SKM-1 (cell line): ENCODE measurements around the gene STIMATE.

Source experiments
- DNase-seq: peaks from one replicate; lab custom pipeline; 2025; ENCODE audit not compliant: unreplicated experiment; lab: John Stamatoyannopoulos, UW

Gene STIMATE

GRCh38 chr3:52843108-52843865 lies 54.1 kb downstream of the STIMATE start:
- DNase-seq = no peak

DNA sequence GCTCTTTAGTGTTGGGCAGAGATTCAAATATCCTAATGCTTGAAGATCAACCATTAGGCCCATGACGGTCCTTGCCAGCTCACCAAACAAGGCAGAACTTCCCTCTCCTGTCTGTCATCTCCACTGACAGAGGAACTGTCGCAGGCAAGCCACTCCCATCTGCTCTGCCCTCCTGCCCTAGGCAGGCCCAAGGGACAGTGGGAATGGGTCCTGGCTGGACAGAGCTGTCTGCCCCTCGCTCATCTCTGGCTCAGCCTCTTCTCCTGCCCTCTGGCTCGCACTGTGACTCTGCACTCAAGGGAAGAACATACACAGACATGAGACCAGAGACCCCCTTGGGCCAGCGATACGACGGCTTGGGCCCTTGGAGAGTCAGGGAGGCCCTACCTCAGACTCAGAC lies 54.9 kb downstream of the STIMATE start:
- DNase-seq = no peak

- no peak for DNase-seq
Measured at GRCh38 chr3:52841981-52842340, 55.4 kb downstream of the STIMATE start.

DNA sequence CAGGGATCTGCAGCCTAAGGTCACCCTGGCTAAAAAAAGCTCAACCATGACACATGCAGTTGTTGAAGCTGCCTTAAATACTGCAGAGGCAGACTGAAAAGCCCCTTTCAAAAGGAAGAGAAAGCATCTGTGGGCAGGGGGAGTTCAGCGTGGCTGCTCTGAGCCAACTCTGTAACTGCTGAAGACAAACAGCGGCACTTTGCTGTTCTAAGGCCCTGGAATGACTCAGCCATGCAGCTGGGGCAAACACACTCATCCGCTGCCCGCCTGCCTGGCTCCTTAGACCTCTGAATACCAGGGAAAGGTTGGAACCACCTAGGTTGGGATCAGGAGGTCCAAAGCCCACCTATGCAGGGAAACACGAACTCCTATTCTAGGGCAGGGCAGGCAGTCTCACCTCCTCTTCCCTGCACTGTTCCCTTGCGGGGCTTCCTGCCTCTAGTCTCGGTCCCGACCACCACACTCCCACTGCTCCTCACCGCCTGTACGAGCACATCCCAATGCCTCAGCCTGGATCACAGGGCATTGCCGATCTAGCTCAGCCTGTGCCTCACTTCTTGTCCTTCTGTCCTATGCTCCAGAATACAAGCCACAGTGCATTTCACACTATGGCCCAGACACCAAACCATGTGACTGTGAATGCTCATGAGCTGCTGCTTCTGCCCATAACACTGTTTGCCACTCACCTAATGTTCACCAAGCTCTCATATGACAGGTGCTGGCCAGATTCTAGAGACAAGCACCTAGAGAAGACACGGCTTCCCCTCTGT lies 56.0 kb downstream of the STIMATE start:
- DNase-seq = no peak

GRCh38 chr3:52839892-52840545 lies 57.3 kb downstream of the STIMATE start:
- no peak for DNase-seq

- no peak for DNase-seq
Measured at GRCh38 chr3:52839268-52839575, 58.1 kb downstream of the STIMATE start.

GRCh38 chr3:52838561-52839267 lies 58.6 kb downstream of the STIMATE start:
- DNase-seq = no peak

DNA sequence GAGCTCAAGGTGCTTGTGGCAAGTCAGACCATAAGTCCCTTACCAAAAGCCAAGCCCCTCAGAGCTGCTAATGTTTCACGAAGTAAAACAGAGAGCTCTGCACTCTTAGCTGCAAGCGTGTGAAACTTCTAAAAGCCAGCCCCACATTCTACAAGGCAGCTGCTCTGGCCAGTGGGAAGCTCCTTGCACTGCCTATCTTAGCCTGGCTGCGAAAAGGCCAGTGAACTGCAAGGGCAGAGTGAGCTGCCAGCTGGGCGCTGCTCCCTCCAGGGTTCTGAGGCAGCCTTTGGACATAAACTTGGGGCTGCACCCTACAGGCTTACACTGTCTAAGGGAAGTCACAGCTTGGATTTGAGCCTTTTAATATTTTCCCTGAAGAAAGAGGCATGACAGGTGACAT lies 60.4 kb downstream of the STIMATE start:
- DNase-seq = no peak

DNA sequence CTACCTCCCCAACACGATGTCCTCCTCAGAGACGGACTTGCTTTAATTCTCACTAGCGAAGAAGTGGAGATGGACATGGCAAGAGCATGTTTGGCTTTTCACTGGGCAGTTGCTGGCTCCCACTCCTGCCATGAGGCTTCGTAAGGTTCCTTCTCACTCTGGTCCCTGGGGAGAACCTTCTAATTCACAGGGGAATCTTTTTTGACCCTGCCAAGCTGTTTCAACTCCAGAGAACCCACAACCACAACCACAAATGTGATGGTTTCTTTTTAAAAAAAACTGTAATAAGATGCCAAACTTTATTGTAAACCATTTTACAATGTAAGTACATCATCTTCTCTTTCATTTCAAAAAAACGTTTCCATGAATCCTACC lies 60.9 kb downstream of the STIMATE start:
- no peak for DNase-seq

DNA sequence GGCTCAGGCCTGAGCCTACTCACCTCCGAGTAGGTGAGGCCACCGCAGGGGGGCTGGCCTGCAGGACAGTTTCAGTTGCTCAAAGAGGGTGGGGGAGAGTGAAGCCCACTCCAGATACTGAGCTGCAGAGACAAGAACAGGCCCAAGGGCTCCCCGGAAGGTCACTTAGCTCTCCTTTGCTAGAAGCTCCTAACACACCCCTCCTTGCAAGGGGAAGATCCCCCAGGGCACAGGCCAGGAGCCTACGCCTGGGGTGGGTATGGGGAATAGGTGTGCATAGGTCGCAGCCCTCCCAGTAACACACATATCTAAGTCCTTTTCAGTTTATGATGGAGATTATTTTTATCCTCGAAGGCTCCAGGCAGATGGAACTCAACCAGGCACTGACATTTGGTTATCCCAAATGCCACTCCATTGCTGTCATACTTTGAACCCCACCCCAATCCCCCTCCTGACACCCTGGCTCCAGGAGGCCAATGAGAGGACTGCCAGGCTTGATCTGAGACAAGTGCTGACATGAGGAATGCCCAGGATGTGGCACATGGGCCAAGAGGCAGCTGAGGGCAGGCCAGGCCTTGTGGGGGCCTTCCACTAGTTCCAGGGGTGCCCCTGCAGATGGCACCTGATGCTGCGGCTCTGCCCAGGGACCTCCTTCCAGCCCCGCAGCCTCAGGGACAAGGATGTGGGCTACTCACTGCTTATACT lies 61.4 kb downstream of the STIMATE start:
- DNase-seq = no peak

GRCh38 chr3:52834871-52835501 lies 62.4 kb downstream of the STIMATE start, which contains the start of gene MUSTN1:
MUSTN1 (minus strand) TSS chr3:52835019; CDS start chr3:52834948, 71 bp downstream.
- DNase-seq = no peak

DNA sequence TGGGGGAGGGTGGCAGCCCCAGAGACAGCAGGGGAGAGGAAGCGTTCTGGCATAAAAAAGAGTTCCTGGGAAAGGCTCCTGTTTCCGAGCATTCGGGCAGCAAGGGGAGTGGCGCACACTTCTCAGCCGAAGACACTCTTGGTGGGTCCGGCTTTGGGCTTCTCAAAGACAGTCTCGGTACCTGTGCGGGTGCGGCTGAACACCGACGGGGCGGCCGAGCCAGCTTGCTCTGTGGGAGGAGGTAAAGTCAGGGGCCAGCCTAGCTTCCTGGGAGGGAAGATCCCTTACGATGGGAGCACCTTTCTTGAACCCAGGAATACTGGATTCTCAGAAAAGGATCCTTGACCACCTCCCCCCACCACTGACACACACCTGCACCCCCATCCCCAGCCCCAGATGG lies 64.1 kb downstream of the STIMATE start:
- DNase-seq = no peak

- no peak for DNase-seq
Measured at GRCh38 chr3:52831500-52832301, 65.6 kb downstream of the STIMATE start.

- no peak for DNase-seq
Measured at GRCh38 chr3:52830535-52831258, 66.7 kb downstream of the STIMATE start, which contains the start of gene ITIH4. ITIH4 (minus strand) TSS chr3:52830672; CDS start chr3:52830642, 30 bp downstream.

GRCh38 chr3:52829906-52830463 lies 67.4 kb downstream of the STIMATE start:
- DNase-seq = no peak

GRCh38 chr3:52829482-52829881 lies 67.9 kb downstream of the STIMATE start:
- no peak for DNase-seq

DNA sequence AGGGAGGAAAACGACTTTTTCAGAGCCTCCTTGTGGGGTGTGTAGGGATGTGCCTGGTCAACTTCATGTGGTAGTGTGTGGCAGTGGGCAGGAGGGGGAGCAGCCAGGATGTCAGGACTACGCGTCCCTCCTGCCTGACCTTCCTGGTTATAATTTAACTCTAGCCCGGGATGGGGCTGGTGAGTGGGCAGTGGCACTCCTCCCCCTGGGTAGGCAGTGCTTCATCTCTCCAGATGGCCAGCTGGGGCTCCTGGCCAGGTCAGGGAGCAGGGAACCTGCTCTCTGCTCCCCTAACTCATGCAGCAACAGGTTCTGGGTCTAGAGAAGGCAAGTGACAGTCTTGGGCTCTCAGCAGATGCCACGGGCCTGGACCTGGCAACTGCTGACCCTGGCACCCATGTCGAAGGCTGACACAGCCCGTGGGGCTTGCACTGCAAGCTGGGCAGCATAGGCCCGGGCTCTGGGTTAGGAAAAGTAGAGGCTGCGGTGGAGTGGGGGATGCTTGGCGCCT lies 69.4 kb downstream of the STIMATE start:
- DNase-seq = no peak

- DNase-seq = no peak
Measured at GRCh38 chr3:52827441-52827840, 69.9 kb downstream of the STIMATE start.
